Hepatocyte (in vitro differentiated cells): ENCODE results near the gene RASSF8. TPM values are rescaled to one million over a fixed set of nuclear protein-coding genes. Genes with fewer than 3 reads are reported as not detected.

Experiments
- DNase-seq: peaks from one replicate; pipeline ENCODE4 v3.0.0-alpha.2; 2016; ENCODE audit warnings: low spot score
- H2AFZ ChIP-seq: fragments of 200-600 bp; sonication (generic); 2 replicates; pipeline ENCODE4 v1.6.0; 2016; ENCODE audit warnings: antibody characterized with exemption, mild to moderate bottlenecking
- H3K27ac ChIP-seq: fragments of 200-600 bp; sonication (generic); 2 replicates; pipeline ENCODE4 v1.5.1; 2016; ENCODE audit warnings: mild to moderate bottlenecking
- H3K27me3 ChIP-seq: fragments of 200-600 bp; sonication (generic); 2 replicates; pipeline ENCODE4 v1.6.1; 2016
- H3K36me3 ChIP-seq: fragments of 200-600 bp; sonication (generic); replicated peaks from 2 replicates; pipeline ENCODE4 v1.5.1; 2016; ENCODE audit warnings: low read depth; ENCODE audit not compliant: insufficient read depth
- H3K4me1 ChIP-seq: fragments of 200-600 bp; sonication (generic); 2 replicates; pipeline ENCODE4 v1.5.1; 2016; ENCODE audit warnings: mild to moderate bottlenecking, moderate library complexity; ENCODE audit not compliant: insufficient read depth
- H3K4me2 ChIP-seq: fragments of 200-600 bp; sonication (generic); 2 replicates; pipeline ENCODE4 v1.6.0; 2016
- H3K4me3 ChIP-seq: fragments of 200-600 bp; sonication (generic); 2 replicates; pipeline ENCODE4 v1.5.1; 2016; ENCODE audit warnings: mild to moderate bottlenecking
- H3K79me2 ChIP-seq: fragments of 200-600 bp; sonication (generic); 2 replicates; pipeline ENCODE4 v1.6.0; 2017; ENCODE audit warnings: mild to moderate bottlenecking
- H3K9me2 ChIP-seq: fragments of 200-600 bp; sonication (generic); replicated peaks from 2 replicates; pipeline ENCODE4 v1.6.0; 2017; ENCODE audit warnings: mild to moderate bottlenecking; ENCODE audit not compliant: insufficient read depth
- H3K9me3 ChIP-seq: fragments of 200-600 bp; sonication (generic); 2 replicates; pipeline ENCODE4 v1.5.1; 2016; ENCODE audit warnings: low read depth, mild to moderate bottlenecking
- H4K20me1 ChIP-seq: fragments of 200-600 bp; sonication (generic); 2 replicates; pipeline ENCODE4 v1.6.0; 2016; ENCODE audit warnings: mild to moderate bottlenecking; ENCODE audit not compliant: insufficient read depth, poor library complexity, severe bottlenecking
- CTCF ChIP-seq: fragments of 200-600 bp; sonication (generic); IDR thresholded peaks from 2 replicates; pipeline ENCODE4 v1.5.1; 2016; ENCODE audit warnings: antibody characterized with exemption, mild to moderate bottlenecking; ENCODE audit not compliant: poor library complexity
- EZH2 ChIP-seq: fragments of 200-600 bp; sonication (generic); IDR thresholded peaks from 2 replicates; pipeline ENCODE4 v1.6.1; 2016; ENCODE audit warnings: antibody characterized with exemption, mild to moderate bottlenecking, borderline replicate concordance
- EZH2phosphoT487 ChIP-seq: fragments of 200-600 bp; sonication (generic); IDR thresholded peaks from one replicate; pipeline ENCODE4 v1.6.1; 2018; ENCODE audit warnings: antibody characterized with exemption, mild to moderate bottlenecking, low read depth, moderate library complexity; ENCODE audit not compliant: unreplicated experiment, severe bottlenecking
- WGBS: methylation state at CpG from one replicate; pipeline ENCODE4 v1.1.6; 2016; ENCODE audit warnings: low lambda C conversion rate; ENCODE audit errors: missing lambda C conversion rate; 5-methylcytosine and 5-hydroxymethylcytosine counted together
- polyA plus RNA-seq: library from polyadenylated mRNA; unstranded; fragments of >200 nt; fragmentation: Nextera tagmentation; extraction: Ambion mirVana; gene quantifications from 2 replicates; pipeline ENCODE4 v1.2.1, GENCODE V29; 2016
- total RNA-seq: library from RNA; depleted of rRNA; stranded (reverse); fragments of >200 nt; gene quantifications from 2 replicates; pipeline ENCODE4 v1.2.3, GENCODE V29; 2014

The RASSF8 gene
- total and polyA plus RNA-seq, 2 experiments from 2014 or later = 24.6 to 46.2 TPM

GRCh38 chr12:25979059-25979458 is 20.6 kb downstream of the RASSF8 start:
- Histone ChIP-seq H3K27me3 (no peaks in the 10 kb centered on the region), H3K4me3 (no peak overlapping the region), H3K27ac (no peak overlapping the region), H3K4me1 (no peaks in the 10 kb centered on the region), H2AFZ (no peak overlapping the region), H4K20me1 (peaks cover 43% of the 10 kb centered on the region), H3K9me3 (no peaks in the 10 kb centered on the region), H3K36me3 (no peaks in the 10 kb centered on the region), H3K9me2 (no peaks in the 10 kb centered on the region), H3K79me2 (peaks cover 98% of the 10 kb centered on the region), H3K4me2 (no peak overlapping the region)
- WGBS = 49% methylated on average over 4 of the region's 4 CpGs
- TF ChIP-seq CTCF (no peak), EZH2phosphoT487 (no peak), EZH2 (no peak)
- DNase-seq = no peak

GRCh38 chr12:25979563-25979962 is 21.1 kb downstream of the RASSF8 start:
- Histone ChIP-seq H3K27me3 (no peaks in the 10 kb centered on the region), H3K4me2 (no peak overlapping the region), H3K36me3 (no peaks in the 10 kb centered on the region), H2AFZ (no peak overlapping the region), H3K4me3 (no peak overlapping the region), H3K4me1 (no peaks in the 10 kb centered on the region), H4K20me1 (peaks cover 42% of the 10 kb centered on the region), H3K27ac (no peak overlapping the region), H3K9me2 (no peaks in the 10 kb centered on the region), H3K9me3 (no peaks in the 10 kb centered on the region), H3K79me2 (peaks cover 98% of the 10 kb centered on the region)
- no peak for TF ChIP-seq EZH2
- WGBS = 93% methylated on average over 2 of the region's 2 CpGs
- DNase-seq = no peak

GRCh38 chr12:25980035-25980434 is 21.6 kb downstream of the RASSF8 start:
- Histone ChIP-seq H3K9me2 (no peaks in the 10 kb centered on the region), H3K4me2 (no peak overlapping the region), H3K27me3 (no peaks in the 10 kb centered on the region), H3K4me3 (no peak overlapping the region), H3K36me3 (no peaks in the 10 kb centered on the region), H2AFZ (no peak overlapping the region), H3K4me1 (no peaks in the 10 kb centered on the region), H3K79me2 (peaks cover 98% of the 10 kb centered on the region), H3K27ac (no peak overlapping the region), H3K9me3 (no peaks in the 10 kb centered on the region), H4K20me1 (peaks cover 42% of the 10 kb centered on the region)
- DNase-seq = no peak
- WGBS = 87% methylated on average over 4 of the region's 4 CpGs
- TF ChIP-seq EZH2 = no peak
- no peak for TF ChIP-seq EZH2phosphoT487
- no peak for TF ChIP-seq CTCF

GRCh38 chr12:25981597-25981996 is 23.1 kb downstream of the RASSF8 start:
- H3K4me3 ChIP-seq = no peak overlapping the region
- H3K27ac ChIP-seq = no peak overlapping the region
- peaks cover 36% of the 10 kb centered on the region for H4K20me1 ChIP-seq
- peaks cover 5% of the 10 kb centered on the region for H3K4me1 ChIP-seq
- peaks cover 98% of the 10 kb centered on the region for H3K79me2 ChIP-seq
- H3K9me3 ChIP-seq = no peaks in the 10 kb centered on the region
- H3K9me2 ChIP-seq = no peaks in the 10 kb centered on the region
- H3K36me3 ChIP-seq = no peaks in the 10 kb centered on the region
- H3K27me3 ChIP-seq = no peaks in the 10 kb centered on the region
- H2AFZ ChIP-seq = no peak overlapping the region
- H3K4me2 ChIP-seq = no peak overlapping the region
- 61% methylated on average over 3 of the region's 3 CpGs for WGBS
- TF ChIP-seq CTCF (no peak), EZH2phosphoT487 (no peak), EZH2 (no peak)
- DNase-seq = no peak
